GM12878 (cell line): ENCODE data around the gene FAT4.

Experiments used
- RFX5 ChIP-seq: IDR thresholded peaks from 2 replicates; pipeline ENCODE4 v1.6.1; 2011; ENCODE audit warnings: low read depth, low read length, improper control_type of control experiment
- TARDBP ChIP-seq: IDR thresholded peaks from 2 replicates; pipeline ENCODE4 v1.6.1; 2016; ENCODE audit warnings: borderline replicate concordance
- TF ChIP-seq, protein P1 (sequence below), 3 experiments: IDR thresholded peaks in 2 of 3; conservative IDR thresholded peaks in 1 of 3; 2 replicates each; pipeline ENCODE4 v1.5.1; 2011; ENCODE audit warnings: low read depth in 3 of 3, low read length in 3 of 3, mild to moderate bottlenecking in 3 of 3, control low read depth in 2 of 3, moderate library complexity in 2 of 3, inconsistent platforms in 1 of 3, mixed read lengths in 1 of 3; ENCODE audit not compliant: control insufficient read depth in 2 of 3, insufficient read depth in 1 of 3; ENCODE audit errors: extremely low read depth in 1 of 3

DNA sequence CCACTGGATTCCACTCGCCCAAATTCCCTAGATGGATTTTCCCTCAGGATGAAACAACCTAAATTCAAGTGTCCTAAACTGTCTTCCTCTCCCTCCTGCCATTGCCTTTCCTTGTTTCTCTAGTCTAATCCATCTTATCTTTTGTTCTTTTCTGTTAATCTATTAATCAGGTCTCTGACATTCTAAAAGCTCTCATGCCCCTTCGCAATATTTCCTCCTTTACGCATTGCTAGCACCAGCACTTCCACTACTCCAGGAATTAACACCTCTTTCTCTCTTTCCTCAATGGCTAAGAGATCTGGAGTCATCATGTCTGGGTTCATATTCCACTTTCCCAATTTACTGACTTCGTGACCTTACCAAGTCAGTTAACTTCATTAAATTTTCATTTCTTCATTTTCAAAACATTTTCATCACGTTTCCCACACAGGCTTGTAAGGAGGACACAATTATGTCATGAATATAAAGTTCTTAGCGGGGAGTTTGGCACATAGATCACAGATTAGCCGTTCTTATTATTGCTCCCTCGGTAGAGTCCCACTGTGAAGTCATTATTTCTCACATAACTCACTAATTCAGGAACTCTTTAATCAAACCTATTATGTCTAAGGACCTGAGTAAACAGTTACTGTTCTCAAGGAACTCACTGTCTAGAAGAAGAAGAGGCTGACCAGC lies 45.3 kb downstream of the FAT4 start:
- no peak for TF ChIP-seq RFX5
- TF ChIP-seq, protein P1, sequence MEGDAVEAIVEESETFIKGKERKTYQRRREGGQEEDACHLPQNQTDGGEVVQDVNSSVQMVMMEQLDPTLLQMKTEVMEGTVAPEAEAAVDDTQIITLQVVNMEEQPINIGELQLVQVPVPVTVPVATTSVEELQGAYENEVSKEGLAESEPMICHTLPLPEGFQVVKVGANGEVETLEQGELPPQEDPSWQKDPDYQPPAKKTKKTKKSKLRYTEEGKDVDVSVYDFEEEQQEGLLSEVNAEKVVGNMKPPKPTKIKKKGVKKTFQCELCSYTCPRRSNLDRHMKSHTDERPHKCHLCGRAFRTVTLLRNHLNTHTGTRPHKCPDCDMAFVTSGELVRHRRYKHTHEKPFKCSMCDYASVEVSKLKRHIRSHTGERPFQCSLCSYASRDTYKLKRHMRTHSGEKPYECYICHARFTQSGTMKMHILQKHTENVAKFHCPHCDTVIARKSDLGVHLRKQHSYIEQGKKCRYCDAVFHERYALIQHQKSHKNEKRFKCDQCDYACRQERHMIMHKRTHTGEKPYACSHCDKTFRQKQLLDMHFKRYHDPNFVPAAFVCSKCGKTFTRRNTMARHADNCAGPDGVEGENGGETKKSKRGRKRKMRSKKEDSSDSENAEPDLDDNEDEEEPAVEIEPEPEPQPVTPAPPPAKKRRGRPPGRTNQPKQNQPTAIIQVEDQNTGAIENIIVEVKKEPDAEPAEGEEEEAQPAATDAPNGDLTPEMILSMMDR (IDR thresholded peaks at IDR 0.05 in 2 of 3, conservative IDR thresholded peaks at IDR 0.05 in 1 of 3; ENCODE audit: control insufficient read depth in 2 of 3, extremely low read depth in 1 of 3, insufficient read depth in 1 of 3, low read depth in 3 of 3, low read length in 3 of 3): no peak
- TF ChIP-seq TARDBP: no peak
